A673 (cell line): ENCODE data around the gene BRD2. TPM values are rescaled to one million over a fixed set of nuclear protein-coding genes. Genes with fewer than 3 reads are reported as not detected.

Experiments used
- BruUV-seq: library from RNA; stranded (reverse); fragments of 400-500 nt; replicated peaks from 2 replicates; lab custom pipeline; 2021; lab: Mats Ljungman, UMichigan
- CTCF ChIA-PET: fragments of 300-600 bp; sonication (Branson Sonifier 250); formaldehyde crosslinking; loops from one replicate; lab custom pipeline; 2022; ENCODE audit warnings: antibody characterized with exemption; lab: Charles Lee
- POLR2A ChIA-PET: fragments of 300-600 bp; sonication (Branson Sonifier 250); formaldehyde crosslinking; loops from one replicate; lab custom pipeline; 2022; ENCODE audit warnings: antibody characterized with exemption; ENCODE audit not compliant: low non-redundant PET; lab: Charles Lee
- DNase-seq: peaks from one replicate; pipeline ENCODE4 v3.0.0-alpha.2; 2015; ENCODE audit warnings: low spot score
- H3K27ac ChIP-seq: fragments of 200-600 bp; sonication (generic); 2 replicates; pipeline ENCODE4 v1.5.1; 2016; ENCODE audit warnings: mixed run types, low read depth, mild to moderate bottlenecking, mixed read lengths, antibody characterized with exemption, low read length; ENCODE audit not compliant: poor library complexity, severe bottlenecking
- H3K27me3 ChIP-seq: fragments of 200-600 bp; sonication (generic); replicated peaks from 2 replicates; pipeline ENCODE4 v1.6.1; 2017; ENCODE audit warnings: mixed run types, low read depth, mild to moderate bottlenecking, mixed read lengths, antibody characterized with exemption, low read length; ENCODE audit not compliant: insufficient read depth, poor library complexity
- H3K36me3 ChIP-seq: fragments of 200-600 bp; sonication (generic); 2 replicates; pipeline ENCODE4 v1.6.1; 2016; ENCODE audit warnings: mixed run types, mild to moderate bottlenecking, mixed read lengths, antibody characterized with exemption, low read length; ENCODE audit not compliant: insufficient read depth, poor library complexity, severe bottlenecking
- H3K4me1 ChIP-seq: fragments of 200-600 bp; sonication (generic); 2 replicates; pipeline ENCODE4 v1.6.1; 2017; ENCODE audit warnings: mixed run types, mild to moderate bottlenecking, mixed read lengths, antibody characterized with exemption, low read length; ENCODE audit not compliant: insufficient read depth, poor library complexity, severe bottlenecking
- H3K4me3 ChIP-seq: fragments of 200-600 bp; sonication (generic); 2 replicates; pipeline ENCODE4 v1.5.1; 2016; ENCODE audit warnings: low read depth, mixed run types, mild to moderate bottlenecking, mixed read lengths, low read length; ENCODE audit not compliant: poor library complexity, severe bottlenecking
- H3K9me3 ChIP-seq: fragments of 200-600 bp; sonication (generic); 2 replicates; pipeline ENCODE4 v1.6.1; 2016; ENCODE audit warnings: mixed run types, low read depth, mild to moderate bottlenecking, mixed read lengths, antibody characterized with exemption, low read length; ENCODE audit not compliant: poor library complexity, severe bottlenecking
- EZH2 ChIP-seq: fragments of 200-600 bp; sonication (generic); IDR thresholded peaks from 2 replicates; pipeline ENCODE4 v1.6.1; 2017; ENCODE audit warnings: borderline replicate concordance, low read depth, mild to moderate bottlenecking, mixed read lengths, antibody characterized with exemption, low read length; ENCODE audit not compliant: poor library complexity, severe bottlenecking
- intact Hi-C: fragments of 100-400 bp; cut with micrococcal nuclease; formaldehyde crosslinking; loops from one replicate; pipeline ENCODE4 v1.10.0; 2022; ENCODE audit not compliant: unreplicated experiment
- total RNA-seq: library from RNA; stranded (reverse); gene quantifications from 2 replicates; pipeline ENCODE4 v1.2.3, GENCODE V29; 2021
- TF ChIP-seq, protein P1 (sequence below): fragments of 300-800, 200-600 bp; sonication (generic); conservative IDR thresholded peaks from 2 replicates; pipeline ENCODE4 v1.5.1; 2017; ENCODE audit warnings: low read depth, mild to moderate bottlenecking, antibody characterized with exemption, low read length, moderate library complexity, mixed read lengths

The BRD2 gene
- total RNA-seq, 1 experiment from 2014 or later = 335 TPM

DNA sequence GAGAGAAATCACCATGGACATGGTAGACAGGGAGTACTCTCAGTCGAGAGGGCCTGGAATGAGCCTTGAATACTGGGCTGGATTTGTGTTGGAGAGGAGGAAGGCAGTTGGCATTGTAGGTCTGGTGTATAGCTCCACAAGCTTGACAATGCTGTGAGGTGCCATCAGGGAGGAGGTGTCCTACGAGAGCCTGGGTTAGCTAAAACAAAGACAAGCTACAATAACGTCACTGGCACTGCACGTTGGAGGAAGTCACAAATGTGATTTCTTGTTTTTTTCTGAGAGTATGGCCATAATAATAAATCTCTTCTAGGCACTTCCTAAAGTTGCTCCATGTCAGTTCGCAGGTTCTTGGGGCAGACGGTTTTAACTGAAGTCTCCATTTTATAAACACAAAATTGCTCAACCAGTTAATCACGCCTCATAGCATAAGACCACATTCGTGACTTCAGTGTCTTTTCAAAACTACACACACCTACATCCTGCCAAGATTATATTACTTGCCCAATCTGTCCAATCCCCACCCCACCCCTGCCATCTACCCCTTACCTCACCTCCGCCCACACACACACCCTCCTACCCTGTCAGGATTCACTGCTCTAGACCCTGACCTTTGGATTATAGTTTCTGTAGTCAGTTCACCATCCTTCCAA is 23.2 kb upstream of the BRD2 start:
- Histone ChIP-seq H3K4me3 (no peak overlapping the region), H3K27ac (no peak overlapping the region), H3K4me1 (peaks cover 8% of the 10 kb centered on the region), H3K36me3 (no peaks in the 10 kb centered on the region), H3K9me3 (no peaks in the 10 kb centered on the region), H3K27me3 (no peaks in the 10 kb centered on the region)
- POLR2A ChIA-PET = no interaction called here
- intact Hi-C loops = no loop called here
- TF ChIP-seq, protein P1, sequence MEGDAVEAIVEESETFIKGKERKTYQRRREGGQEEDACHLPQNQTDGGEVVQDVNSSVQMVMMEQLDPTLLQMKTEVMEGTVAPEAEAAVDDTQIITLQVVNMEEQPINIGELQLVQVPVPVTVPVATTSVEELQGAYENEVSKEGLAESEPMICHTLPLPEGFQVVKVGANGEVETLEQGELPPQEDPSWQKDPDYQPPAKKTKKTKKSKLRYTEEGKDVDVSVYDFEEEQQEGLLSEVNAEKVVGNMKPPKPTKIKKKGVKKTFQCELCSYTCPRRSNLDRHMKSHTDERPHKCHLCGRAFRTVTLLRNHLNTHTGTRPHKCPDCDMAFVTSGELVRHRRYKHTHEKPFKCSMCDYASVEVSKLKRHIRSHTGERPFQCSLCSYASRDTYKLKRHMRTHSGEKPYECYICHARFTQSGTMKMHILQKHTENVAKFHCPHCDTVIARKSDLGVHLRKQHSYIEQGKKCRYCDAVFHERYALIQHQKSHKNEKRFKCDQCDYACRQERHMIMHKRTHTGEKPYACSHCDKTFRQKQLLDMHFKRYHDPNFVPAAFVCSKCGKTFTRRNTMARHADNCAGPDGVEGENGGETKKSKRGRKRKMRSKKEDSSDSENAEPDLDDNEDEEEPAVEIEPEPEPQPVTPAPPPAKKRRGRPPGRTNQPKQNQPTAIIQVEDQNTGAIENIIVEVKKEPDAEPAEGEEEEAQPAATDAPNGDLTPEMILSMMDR = no peak
- TF ChIP-seq EZH2 = no peak
- DNase-seq = no peak
- CTCF ChIA-PET = no interaction called here
- no TSS peak for BruUV-seq

DNA sequence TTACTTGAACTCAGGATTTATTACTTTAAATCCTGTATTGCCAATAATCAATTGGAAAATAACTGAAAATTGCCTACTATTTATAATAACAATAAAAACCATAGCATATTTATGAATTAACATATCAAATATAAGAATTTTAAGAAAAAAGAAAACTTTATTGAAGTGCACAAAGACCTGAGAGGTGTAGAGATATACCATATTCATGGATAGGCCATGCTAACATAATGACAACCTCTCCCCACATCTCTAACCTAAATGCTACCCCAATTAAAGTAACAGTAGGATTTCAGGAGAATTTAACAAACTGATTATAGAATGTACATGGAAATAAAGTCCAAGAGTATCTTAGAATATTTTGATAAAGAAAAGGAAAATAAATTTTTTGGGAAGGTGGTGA is 22.4 kb upstream of the BRD2 start:
- ChIA-PET CTCF (no interaction called here), POLR2A (no interaction called here)
- DNase-seq = no peak
- no peak for TF ChIP-seq EZH2
- TF ChIP-seq, protein P1 = no peak
- Histone ChIP-seq H3K4me1 (peaks cover 4% of the 10 kb centered on the region), H3K4me3 (no peak overlapping the region), H3K27me3 (no peaks in the 10 kb centered on the region), H3K9me3 (no peaks in the 10 kb centered on the region), H3K36me3 (no peaks in the 10 kb centered on the region), H3K27ac (no peak overlapping the region)
- intact Hi-C loops = no loop called here
- no TSS peak for BruUV-seq

GRCh38 chr6:32946893-32947292 is 21.5 kb upstream of the BRD2 start:
- H3K4me3 ChIP-seq = no peak overlapping the region
- no peak for DNase-seq
- H3K27ac ChIP-seq = no peak overlapping the region
- no peaks in the 10 kb centered on the region for H3K36me3 ChIP-seq
- POLR2A ChIA-PET = no interaction called here
- TF ChIP-seq EZH2 = no peak
- TF ChIP-seq, protein P1 = no peak
- no TSS peak for BruUV-seq
- CTCF ChIA-PET = no interaction called here
- H3K27me3 ChIP-seq = no peaks in the 10 kb centered on the region
- H3K9me3 ChIP-seq = no peaks in the 10 kb centered on the region
- no peaks in the 10 kb centered on the region for H3K4me1 ChIP-seq
- intact Hi-C loops = no loop called here
